Adrenal gland (tissue), 12 donors: ENCODE data around the gene TMBIM4. TPM values are rescaled to one million over a fixed set of nuclear protein-coding genes. Genes with fewer than 3 reads are reported as not detected.
A peak's percentile ranks its signal among the peaks of the same experiment; 100 is the strongest.

Experiments used
- DNase-seq, 7 donors: peaks; one replicate each; pipeline ENCODE4 v3.0.0-alpha.2; 2019 to 2020
- H3K27ac ChIP-seq, 5 donors: fragments of 200-600 bp; sonication (generic) in 4 of 5; 1 replicate in 3 of 5; 2 replicates in 2 of 5; pipeline versions ENCODE4 v1.5.1 to v1.8.0; 2016 to 2020; ENCODE audit warnings: mild to moderate bottlenecking in 1 of 5
- H3K27me3 ChIP-seq: fragments of 200-600 bp; 2 replicates; pipeline ENCODE4 v1.8.0; 2021
- H3K36me3 ChIP-seq, 2 donors: fragments of 200-600 bp; replicated peaks in 1 of 2; 1 replicate in 1 of 2; 2 replicates in 1 of 2; pipeline versions ENCODE4 v1.5.1 to v1.8.0; 2018 to 2022
- H3K4me1 ChIP-seq, 2 donors: fragments of 200-600 bp; replicated peaks in 1 of 2; 1 replicate in 1 of 2; 2 replicates in 1 of 2; pipeline versions ENCODE4 v1.5.1 to v1.8.0; 2018 to 2021
- H3K4me3 ChIP-seq, 4 donors: fragments of 200-600 bp; sonication (generic) in 3 of 4; one replicate each; pipeline ENCODE4 v1.5.1; 2016 to 2018
- H3K9me3 ChIP-seq, 3 donors: fragments of 200-600 bp; sonication (generic) in 1 of 3; replicated peaks in 1 of 3; 1 replicate in 2 of 3; 2 replicates in 1 of 3; pipeline versions ENCODE4 v1.5.1 to v1.8.0; 2016 to 2021
- POLR2A ChIP-seq, 2 donors: fragments of 450-650 bp; IDR thresholded peaks; one replicate each; pipeline ENCODE4 v1.6.1; 2017; ENCODE audit warnings: antibody characterized with exemption in 2 of 2, mild to moderate bottlenecking in 2 of 2, moderate library complexity in 1 of 2
- WGBS, 4 donors: extraction: QIAGEN DNeasy Blood & Tissue Kit in 2 of 4; methylation state at CpG; one replicate each; pipeline versions ENCODE4 v1.1.5 to v1.1.7; 2013 to 2017; 5-methylcytosine and 5-hydroxymethylcytosine counted together
- intact Hi-C, 2 donors: fragments of 100-400 bp; cut with DNase I; formaldehyde crosslinking; loops; one replicate each; pipeline versions ENCODE4 v1.14.1 to v1.15.0; 2022 to 2023
- polyA plus RNA-seq, 3 donors: library from polyadenylated mRNA; stranded (reverse); fragments of 200-250 nt in 2 of 3; fragments of 350-450 nt in 1 of 3; fragmentation: Illumina TruSeq in 1 of 3; extraction: RNeasy Lipid Tissue Mini Kit (QIAGEN cat#74804) in 1 of 3; gene quantifications; one replicate each; pipeline ENCODE4 v1.2.3, GENCODE V29; 2013 to 2014
- total RNA-seq, 9 donors: library from RNA; depleted of rRNA in 4 of 9; stranded (reverse); fragments of >200 nt in 4 of 9; fragments of 120-200 nt in 1 of 9; fragmentation: NEBNext Ultra II Directional in 1 of 9; extraction: Animal tissue kit (Norgen Biotek cat#: 25700) in 1 of 9; gene quantifications; one replicate each; pipeline versions ENCODE4 v1.1.0 to v1.2.4, GENCODE V29; 2013 to 2023
- TF ChIP-seq, protein P1 (sequence below), 6 experiments: fragments of 450-650 bp in 4 of 6; fragments of 200-600 bp in 2 of 6; sonication (generic) in 1 of 6; IDR thresholded peaks; 1 replicate in 5 of 6; 2 replicates in 1 of 6; pipeline versions ENCODE4 v1.5.1 to v1.8.0; 2016 to 2021; ENCODE audit warnings: antibody characterized with exemption in 6 of 6, mild to moderate bottlenecking in 2 of 6, moderate library complexity in 1 of 6
- donor health status: healthy with polysubstance abuse.
- donor health status: Bipolar disorder and iron deficiency.
- donor health status: DM: yes; HTN: yes; CAD: no.
- donor health status: DM: no; HTN: no; CAD: no.
- donor health status: DM: no; HTN: no; CAD: no.
- donor health status: DM: yes; HTN: yes; CAD: no.

The TMBIM4 gene
- total and polyA plus RNA-seq, 12 donors = 94.3 to 291 (median 214) TPM

DNA sequence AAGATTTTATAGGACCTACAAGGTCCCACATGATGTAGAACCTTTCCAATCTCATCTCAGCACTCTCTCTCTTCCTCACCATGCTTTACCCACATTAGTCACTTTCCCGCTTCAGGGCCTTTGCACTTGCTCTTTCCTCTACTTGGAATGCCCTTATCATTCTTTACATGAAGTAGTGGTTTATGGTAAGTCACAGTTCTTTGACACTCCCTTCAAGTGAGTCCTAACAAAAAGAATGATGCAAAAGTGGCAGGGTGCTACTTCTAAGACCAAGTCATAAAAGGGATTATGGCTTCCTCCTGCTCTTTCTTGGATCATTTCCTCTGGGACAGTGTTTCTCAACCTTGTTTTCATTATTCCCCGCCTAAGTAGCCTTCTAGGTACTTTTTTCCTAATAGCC lies 13.1 kb downstream of the TMBIM4 start:
- intact Hi-C loops = no loop called here
- Histone ChIP-seq H3K36me3 (no peaks in the 10 kb centered on the region), H3K4me3 (no peak overlapping the region), H3K9me3 (no peaks in the 10 kb centered on the region), H3K27ac (no peak overlapping the region), H3K4me1 (peaks cover 21 to 35% of the 10 kb centered on the region in 2 donors), H3K27me3 (no peaks in the 10 kb centered on the region)
- DNase-seq = no peak
- WGBS, 4 donors = 94 to 96% (median 95%) methylated on average over 2 of the region's 2 CpGs
- TF ChIP-seq POLR2A (IDR thresholded peaks at IDR 0.05) = no peak
- TF ChIP-seq, protein P1, sequence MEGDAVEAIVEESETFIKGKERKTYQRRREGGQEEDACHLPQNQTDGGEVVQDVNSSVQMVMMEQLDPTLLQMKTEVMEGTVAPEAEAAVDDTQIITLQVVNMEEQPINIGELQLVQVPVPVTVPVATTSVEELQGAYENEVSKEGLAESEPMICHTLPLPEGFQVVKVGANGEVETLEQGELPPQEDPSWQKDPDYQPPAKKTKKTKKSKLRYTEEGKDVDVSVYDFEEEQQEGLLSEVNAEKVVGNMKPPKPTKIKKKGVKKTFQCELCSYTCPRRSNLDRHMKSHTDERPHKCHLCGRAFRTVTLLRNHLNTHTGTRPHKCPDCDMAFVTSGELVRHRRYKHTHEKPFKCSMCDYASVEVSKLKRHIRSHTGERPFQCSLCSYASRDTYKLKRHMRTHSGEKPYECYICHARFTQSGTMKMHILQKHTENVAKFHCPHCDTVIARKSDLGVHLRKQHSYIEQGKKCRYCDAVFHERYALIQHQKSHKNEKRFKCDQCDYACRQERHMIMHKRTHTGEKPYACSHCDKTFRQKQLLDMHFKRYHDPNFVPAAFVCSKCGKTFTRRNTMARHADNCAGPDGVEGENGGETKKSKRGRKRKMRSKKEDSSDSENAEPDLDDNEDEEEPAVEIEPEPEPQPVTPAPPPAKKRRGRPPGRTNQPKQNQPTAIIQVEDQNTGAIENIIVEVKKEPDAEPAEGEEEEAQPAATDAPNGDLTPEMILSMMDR (IDR thresholded peaks at IDR 0.05) = no peak

DNA sequence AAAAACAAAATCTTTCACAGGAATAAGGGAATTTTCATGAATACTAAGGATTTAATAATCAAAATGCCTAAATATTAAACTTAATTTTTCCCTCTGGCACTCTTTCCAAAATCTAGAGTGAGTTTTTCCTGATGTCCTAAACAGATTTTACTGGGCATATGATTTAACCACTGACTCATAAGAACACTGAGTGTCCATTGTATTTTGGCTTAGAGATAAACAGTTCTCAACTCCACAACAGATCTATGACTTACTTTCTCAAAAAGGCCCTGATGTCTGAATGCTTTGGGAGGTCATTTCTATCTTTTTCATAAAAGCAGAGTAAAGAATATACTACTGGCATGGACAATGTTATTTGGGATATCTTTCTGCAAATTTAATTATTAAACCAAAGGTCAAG lies 15.0 kb downstream of the TMBIM4 start:
- no peaks in the 10 kb centered on the region for H3K9me3 ChIP-seq
- intact Hi-C loops = no loop called here
- TF ChIP-seq, protein P1 (IDR thresholded peaks at IDR 0.05) = no peak
- TF ChIP-seq POLR2A (IDR thresholded peaks at IDR 0.05) = peak in 1 of 2 donors; percentile 13
- H3K4me3 ChIP-seq = no peak overlapping the region
- H3K27me3 ChIP-seq = no peaks in the 10 kb centered on the region
- DNase-seq = no peak
- H3K36me3 ChIP-seq = no peaks in the 10 kb centered on the region
- peak overlapping the region in 4 of 5 donors; percentile 10 to 77 (median 67) for H3K27ac ChIP-seq
- peaks cover 21 to 36% of the 10 kb centered on the region in 2 donors for H3K4me1 ChIP-seq

DNA sequence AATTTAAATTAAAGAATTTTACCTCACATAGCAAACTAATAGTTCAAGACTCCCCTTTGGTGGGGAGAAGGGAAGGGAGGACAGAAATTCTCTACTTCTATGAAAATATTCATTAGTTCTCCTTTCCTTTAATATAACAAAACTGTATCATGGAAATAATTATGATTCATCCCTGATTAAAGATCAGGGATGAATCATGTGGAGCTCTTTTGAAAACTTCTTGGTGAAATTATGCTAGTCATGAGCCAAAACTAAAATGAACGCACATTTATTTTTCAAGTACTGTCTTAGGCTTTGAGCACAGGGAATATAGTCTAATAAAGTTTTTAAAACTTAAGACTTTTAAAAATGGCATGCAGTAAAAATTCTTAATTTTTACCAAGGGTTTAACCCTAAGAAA lies 17.1 kb downstream of the TMBIM4 start:
- H3K4me3 ChIP-seq = no peak overlapping the region
- TF ChIP-seq POLR2A (IDR thresholded peaks at IDR 0.05) = peak in 1 of 2 donors; percentile 24
- TF ChIP-seq, protein P1 (IDR thresholded peaks at IDR 0.05) = no peak
- H3K36me3 ChIP-seq = no peaks in the 10 kb centered on the region
- H3K9me3 ChIP-seq = no peaks in the 10 kb centered on the region
- no peaks in the 10 kb centered on the region for H3K27me3 ChIP-seq
- peaks cover 21 to 36% of the 10 kb centered on the region in 2 donors for H3K4me1 ChIP-seq
- WGBS, 4 donors = 35 to 47% (median 40%) methylated on average over 1 of the region's 1 CpG
- H3K27ac ChIP-seq = peak overlapping the region; percentile 25 to 77 (median 61)
- no peak for DNase-seq
- intact Hi-C loops = no loop called here

DNA sequence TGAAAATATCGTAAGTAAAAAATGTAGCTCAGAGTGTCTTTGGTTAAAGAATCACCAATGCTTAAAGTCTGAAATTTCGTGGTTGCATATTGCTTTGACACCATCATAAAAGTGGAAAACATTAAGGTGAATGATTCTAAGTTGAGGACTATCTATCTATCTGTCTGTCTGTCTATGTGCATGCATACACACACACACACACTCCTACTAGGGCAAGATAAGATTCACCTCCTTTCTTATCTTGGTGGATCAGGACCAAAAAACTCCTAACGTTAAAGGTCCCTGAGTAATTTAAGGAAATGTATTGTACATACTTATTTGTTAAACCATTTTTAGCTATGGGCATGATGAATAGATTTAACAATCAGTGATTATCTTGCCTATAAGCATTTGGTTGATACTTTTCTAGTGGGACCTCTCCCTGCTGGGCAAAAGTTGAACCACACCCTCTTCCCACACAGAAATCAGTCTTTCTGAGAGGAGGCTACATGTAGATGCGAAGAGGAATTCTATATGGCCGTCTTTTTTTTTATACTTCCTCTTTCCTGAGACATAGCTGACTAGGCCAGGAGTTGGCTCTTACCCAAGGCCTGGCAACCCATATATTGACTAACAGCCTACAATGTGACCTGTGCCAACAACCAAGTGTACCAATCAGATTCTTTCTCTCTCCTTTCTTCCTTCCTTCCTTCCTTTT lies 19.9 kb downstream of the TMBIM4 start:
- Histone ChIP-seq H3K36me3 (no peaks in the 10 kb centered on the region), H3K27ac (no peak overlapping the region), H3K9me3 (no peaks in the 10 kb centered on the region), H3K4me1 (peaks cover 9 to 43% of the 10 kb centered on the region in 2 donors), H3K4me3 (no peak overlapping the region), H3K27me3 (no peaks in the 10 kb centered on the region)
- TF ChIP-seq, protein P1 (IDR thresholded peaks at IDR 0.05) = peak in 5 of 6 experiments; percentile 8 to 31 (median 24)
- no peak for TF ChIP-seq POLR2A (IDR thresholded peaks at IDR 0.05)
- peak in 6 of 7 donors; percentile 35 to 70 (median 50) for DNase-seq
- WGBS, 4 donors = 71 to 85% (median 77%) methylated on average over 5 of the region's 5 CpGs
- intact Hi-C loops = loop anchor here in 1 of 2 donors (5.0 kb wide), 1 partner anchor 87 kb away; no protein-coding TSS in a partner anchor
